Mammary epithelial cell (primary cell): ENCODE measurements around the gene DCDC2B.

Experiments
- EZH2 ChIP-seq: IDR thresholded peaks from 2 replicates; pipeline ENCODE4 v1.6.1; 2012; ENCODE audit warnings: low read length, inconsistent platforms, borderline replicate concordance
- TF ChIP-seq, protein P1 (sequence below), 2 donors: IDR thresholded peaks in 1 of 2; conservative IDR thresholded peaks in 1 of 2; 2 replicates each; pipeline ENCODE4 v1.5.1; 2011 to 2012; ENCODE audit warnings: inconsistent platforms in 2 of 2, low read length in 2 of 2, mild to moderate bottlenecking in 2 of 2, control low read depth in 1 of 2, low read depth in 1 of 2; ENCODE audit not compliant: insufficient read depth in 1 of 2; ENCODE audit errors: extremely low read depth in 1 of 2

DNA sequence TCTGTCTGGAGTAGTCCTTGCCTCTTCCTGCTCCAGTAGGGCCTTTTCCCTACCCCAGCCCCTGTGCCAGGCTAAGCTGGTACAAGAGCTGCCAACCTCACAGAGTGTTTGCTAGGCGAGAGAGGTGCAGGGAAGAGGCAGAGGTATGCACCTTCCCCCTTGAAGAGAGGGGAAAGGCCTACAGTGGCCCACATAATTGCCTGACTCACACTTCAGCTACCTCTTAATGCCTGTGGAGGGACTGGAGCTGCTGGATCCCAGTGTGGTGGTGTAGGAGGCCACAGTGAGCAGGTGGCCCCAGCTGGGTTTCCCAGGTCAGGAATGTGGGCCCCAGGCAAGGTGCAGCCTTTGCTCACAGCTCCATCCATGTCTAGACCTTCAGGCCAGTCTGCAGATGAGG is 11.8 kb upstream of the DCDC2B start:
- TF ChIP-seq EZH2 = no peak
- TF ChIP-seq, protein P1, sequence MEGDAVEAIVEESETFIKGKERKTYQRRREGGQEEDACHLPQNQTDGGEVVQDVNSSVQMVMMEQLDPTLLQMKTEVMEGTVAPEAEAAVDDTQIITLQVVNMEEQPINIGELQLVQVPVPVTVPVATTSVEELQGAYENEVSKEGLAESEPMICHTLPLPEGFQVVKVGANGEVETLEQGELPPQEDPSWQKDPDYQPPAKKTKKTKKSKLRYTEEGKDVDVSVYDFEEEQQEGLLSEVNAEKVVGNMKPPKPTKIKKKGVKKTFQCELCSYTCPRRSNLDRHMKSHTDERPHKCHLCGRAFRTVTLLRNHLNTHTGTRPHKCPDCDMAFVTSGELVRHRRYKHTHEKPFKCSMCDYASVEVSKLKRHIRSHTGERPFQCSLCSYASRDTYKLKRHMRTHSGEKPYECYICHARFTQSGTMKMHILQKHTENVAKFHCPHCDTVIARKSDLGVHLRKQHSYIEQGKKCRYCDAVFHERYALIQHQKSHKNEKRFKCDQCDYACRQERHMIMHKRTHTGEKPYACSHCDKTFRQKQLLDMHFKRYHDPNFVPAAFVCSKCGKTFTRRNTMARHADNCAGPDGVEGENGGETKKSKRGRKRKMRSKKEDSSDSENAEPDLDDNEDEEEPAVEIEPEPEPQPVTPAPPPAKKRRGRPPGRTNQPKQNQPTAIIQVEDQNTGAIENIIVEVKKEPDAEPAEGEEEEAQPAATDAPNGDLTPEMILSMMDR (conservative IDR thresholded peaks at IDR 0.05 in 1 of 2, IDR thresholded peaks at IDR 0.05 in 1 of 2; ENCODE audit: extremely low read depth in 1 of 2, insufficient read depth in 1 of 2, low read depth in 1 of 2, low read length in 2 of 2) = no peak
